HepG2 (cell line): ENCODE measurements around the gene SRRM3. TPM values are rescaled to one million over a fixed set of nuclear protein-coding genes. Genes with fewer than 3 reads are reported as not detected.
A peak's percentile ranks its signal among the peaks of the same experiment; 100 is the strongest.

ENCODE experiments used
- ARNT2 ChIP-seq: sonication (generic); formaldehyde crosslinking; IDR thresholded peaks from 2 replicates; pipeline ENCODE4 v1.8.0; 2022; ENCODE audit warnings: mild to moderate bottlenecking, low read depth, missing genetic modification reagents, moderate library complexity
- ELF1 ChIP-seq: sonication (generic); formaldehyde crosslinking; IDR thresholded peaks from 2 replicates; pipeline ENCODE4 v1.4.0; 2020; ENCODE audit warnings: missing genetic modification reagents
- EP300 ChIP-seq, 3 experiments: sonication (generic) in 1 of 3; formaldehyde crosslinking in 1 of 3; IDR thresholded peaks; 2 replicates each; pipeline versions ENCODE4 v1.5.1 to v1.6.1; 2011 to 2020; ENCODE audit warnings: low read depth in 2 of 3, low read length in 2 of 3, borderline replicate concordance in 1 of 3, improper control_type of control experiment in 1 of 3, mild to moderate bottlenecking in 1 of 3, missing genetic modification reagents in 1 of 3, moderate library complexity in 1 of 3
- MTF1 ChIP-seq: sonication (generic); formaldehyde crosslinking; IDR thresholded peaks from 2 replicates; pipeline ENCODE4 v1.5.0; 2020; ENCODE audit warnings: missing genetic modification reagents
- NFE2 ChIP-seq: sonication (generic); formaldehyde crosslinking; IDR thresholded peaks from 2 replicates; pipeline ENCODE4 v1.4.0; 2020; ENCODE audit warnings: missing genetic modification reagents
- NFKB2 ChIP-seq: sonication (generic); formaldehyde crosslinking; IDR thresholded peaks from 2 replicates; pipeline ENCODE4 v1.4.0; 2020; ENCODE audit warnings: missing genetic modification reagents, borderline replicate concordance
- NONO ChIP-seq, 2 experiments: fragments of 450-650 bp in 1 of 2; sonication (generic) in 1 of 2; formaldehyde crosslinking in 1 of 2; IDR thresholded peaks in 1 of 2; conservative IDR thresholded peaks in 1 of 2; 2 replicates each; pipeline versions ENCODE4 v1.6.1 to v1.8.0; 2017 to 2022; ENCODE audit warnings: mild to moderate bottlenecking in 1 of 2, missing genetic modification reagents in 1 of 2, moderate library complexity in 1 of 2
- RELA ChIP-seq: sonication (generic); formaldehyde crosslinking; IDR thresholded peaks from 2 replicates; pipeline ENCODE4 v1.4.0; 2020; ENCODE audit warnings: missing genetic modification reagents
- RXRB ChIP-seq: IDR thresholded peaks from 2 replicates; pipeline ENCODE4 v1.6.1; 2016; ENCODE audit warnings: borderline replicate concordance, missing genetic modification reagents, missing compliant biosample characterization
- SKI ChIP-seq: fragments of 450-650 bp; IDR thresholded peaks from one replicate; pipeline ENCODE4 v1.6.1; 2018; ENCODE audit warnings: mild to moderate bottlenecking; ENCODE audit not compliant: partially characterized antibody
- TEAD3 ChIP-seq: optimal IDR thresholded peaks from 2 replicates; pipeline ENCODE3; 2016; ENCODE audit warnings: borderline replicate concordance
- ZBTB3 ChIP-seq: sonication (generic); formaldehyde crosslinking; IDR thresholded peaks from 2 replicates; pipeline ENCODE4 v1.4.0; 2020; ENCODE audit warnings: low read depth, mild to moderate bottlenecking, moderate library complexity, missing genetic modification reagents, borderline replicate concordance
- ZFP36L1 ChIP-seq: sonication (generic); formaldehyde crosslinking; IDR thresholded peaks from 2 replicates; pipeline ENCODE4 v1.8.0; 2022; ENCODE audit warnings: mild to moderate bottlenecking, missing genetic modification reagents, moderate library complexity
- ZNF121 ChIP-seq: sonication (generic); formaldehyde crosslinking; IDR thresholded peaks from 2 replicates; pipeline ENCODE4 v1.5.0; 2020; ENCODE audit warnings: mild to moderate bottlenecking, missing genetic modification reagents
- ZNF292 ChIP-seq: sonication (generic); formaldehyde crosslinking; IDR thresholded peaks from 2 replicates; pipeline ENCODE4 v1.8.1; 2022; ENCODE audit warnings: mild to moderate bottlenecking, low read depth, missing genetic modification reagents, borderline replicate concordance
- ZNF354B ChIP-seq: sonication (generic); formaldehyde crosslinking; IDR thresholded peaks from 2 replicates; pipeline ENCODE4 v1.8.0; 2022; ENCODE audit warnings: mild to moderate bottlenecking, missing genetic modification reagents
- ZNF572 ChIP-seq: sonication (generic); formaldehyde crosslinking; IDR thresholded peaks from 2 replicates; pipeline ENCODE4 v1.5.1; 2020; ENCODE audit warnings: mild to moderate bottlenecking, missing genetic modification reagents
- polyA plus RNA-seq, 8 experiments: library from polyadenylated mRNA; depleted of rRNA in 3 of 8; stranded (reverse) in 7 of 8; unstranded in 1 of 8; fragments of >200 nt; fragmentation: Illumina TruSeq in 4 of 8; extraction: Trizol in 4 of 8; gene quantifications; 2 replicates each; pipeline versions ENCODE4 v1.2.1 to v1.2.3, GENCODE V29; 2011 to 2016; ENCODE audit warnings: low read depth in 4 of 8, missing spikeins in 1 of 8, mixed read lengths in 1 of 8; ENCODE audit not compliant: insufficient read depth in 1 of 8
- total RNA-seq, 5 experiments: library from RNA; depleted of rRNA; stranded (reverse); fragments of >200 nt; fragmentation: Illumina TruSeq; extraction: Trizol; gene quantifications; 2 replicates each; pipeline ENCODE4 v1.2.3, GENCODE V29; 2016; ENCODE audit warnings: low read depth in 1 of 5
- TF ChIP-seq, protein P1 (sequence below): sonication (generic); formaldehyde crosslinking; IDR thresholded peaks from 2 replicates; pipeline ENCODE4 v1.5.1; 2020; ENCODE audit warnings: mild to moderate bottlenecking, missing genetic modification reagents, moderate library complexity
- TF ChIP-seq, protein P2 (sequence below): IDR thresholded peaks from 2 replicates; pipeline ENCODE4 v1.6.1; 2016
- TF ChIP-seq, protein P3 (sequence below): sonication (generic); formaldehyde crosslinking; IDR thresholded peaks from 2 replicates; pipeline ENCODE4 v1.5.0; 2020; ENCODE audit warnings: missing genetic modification reagents
- TF ChIP-seq, protein P4 (sequence below): sonication (generic); formaldehyde crosslinking; IDR thresholded peaks from 2 replicates; pipeline ENCODE4 v1.4.0; 2020; ENCODE audit warnings: missing genetic modification reagents

The SRRM3 gene
- total and polyA plus RNA-seq, 2 of the 13 experiments (the other 11 are each of a cell fraction or from before 2014, with no cell fraction given) = 0.13 to 0.54 TPM

DNA sequence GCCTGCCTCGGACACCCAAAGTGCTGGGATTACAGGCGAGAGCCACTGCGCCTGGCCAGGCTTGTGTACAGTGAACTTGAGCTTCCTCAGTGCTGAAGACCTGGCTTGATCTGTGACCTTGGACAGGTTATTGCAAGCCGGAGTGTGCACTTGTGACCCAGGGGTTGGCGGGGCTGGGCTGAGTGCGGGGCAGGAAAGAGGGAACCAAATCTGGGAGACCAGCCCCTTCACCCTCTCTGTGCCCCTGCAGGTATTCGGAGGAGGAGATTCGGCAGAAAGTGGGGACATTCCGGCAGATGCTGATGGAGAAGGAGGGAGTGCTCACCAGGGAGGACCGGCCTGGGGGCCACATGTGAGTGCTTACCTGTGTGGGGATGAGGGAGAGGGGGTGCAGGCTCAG lies 46.2 kb downstream of the SRRM3 start (continued):
- TF ChIP-seq, protein P1, sequence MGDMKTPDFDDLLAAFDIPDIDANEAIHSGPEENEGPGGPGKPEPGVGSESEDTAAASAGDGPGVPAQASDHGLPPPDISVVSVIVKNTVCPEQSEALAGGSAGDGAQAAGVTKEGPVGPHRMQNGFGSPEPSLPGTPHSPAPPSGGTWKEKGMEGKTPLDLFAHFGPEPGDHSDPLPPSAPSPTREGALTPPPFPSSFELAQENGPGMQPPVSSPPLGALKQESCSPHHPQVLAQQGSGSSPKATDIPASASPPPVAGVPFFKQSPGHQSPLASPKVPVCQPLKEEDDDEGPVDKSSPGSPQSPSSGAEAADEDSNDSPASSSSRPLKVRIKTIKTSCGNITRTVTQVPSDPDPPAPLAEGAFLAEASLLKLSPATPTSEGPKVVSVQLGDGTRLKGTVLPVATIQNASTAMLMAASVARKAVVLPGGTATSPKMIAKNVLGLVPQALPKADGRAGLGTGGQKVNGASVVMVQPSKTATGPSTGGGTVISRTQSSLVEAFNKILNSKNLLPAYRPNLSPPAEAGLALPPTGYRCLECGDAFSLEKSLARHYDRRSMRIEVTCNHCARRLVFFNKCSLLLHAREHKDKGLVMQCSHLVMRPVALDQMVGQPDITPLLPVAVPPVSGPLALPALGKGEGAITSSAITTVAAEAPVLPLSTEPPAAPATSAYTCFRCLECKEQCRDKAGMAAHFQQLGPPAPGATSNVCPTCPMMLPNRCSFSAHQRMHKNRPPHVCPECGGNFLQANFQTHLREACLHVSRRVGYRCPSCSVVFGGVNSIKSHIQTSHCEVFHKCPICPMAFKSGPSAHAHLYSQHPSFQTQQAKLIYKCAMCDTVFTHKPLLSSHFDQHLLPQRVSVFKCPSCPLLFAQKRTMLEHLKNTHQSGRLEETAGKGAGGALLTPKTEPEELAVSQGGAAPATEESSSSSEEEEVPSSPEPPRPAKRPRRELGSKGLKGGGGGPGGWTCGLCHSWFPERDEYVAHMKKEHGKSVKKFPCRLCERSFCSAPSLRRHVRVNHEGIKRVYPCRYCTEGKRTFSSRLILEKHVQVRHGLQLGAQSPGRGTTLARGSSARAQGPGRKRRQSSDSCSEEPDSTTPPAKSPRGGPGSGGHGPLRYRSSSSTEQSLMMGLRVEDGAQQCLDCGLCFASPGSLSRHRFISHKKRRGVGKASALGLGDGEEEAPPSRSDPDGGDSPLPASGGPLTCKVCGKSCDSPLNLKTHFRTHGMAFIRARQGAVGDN (CRISPR knock-in tag) = peak; percentile 79
- TF ChIP-seq, protein P2, sequence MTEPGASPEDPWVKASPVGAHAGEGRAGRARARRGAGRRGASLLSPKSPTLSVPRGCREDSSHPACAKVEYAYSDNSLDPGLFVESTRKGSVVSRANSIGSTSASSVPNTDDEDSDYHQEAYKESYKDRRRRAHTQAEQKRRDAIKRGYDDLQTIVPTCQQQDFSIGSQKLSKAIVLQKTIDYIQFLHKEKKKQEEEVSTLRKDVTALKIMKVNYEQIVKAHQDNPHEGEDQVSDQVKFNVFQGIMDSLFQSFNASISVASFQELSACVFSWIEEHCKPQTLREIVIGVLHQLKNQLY (CRISPR knock-in tag) = no peak
- TF ChIP-seq, protein P3, sequence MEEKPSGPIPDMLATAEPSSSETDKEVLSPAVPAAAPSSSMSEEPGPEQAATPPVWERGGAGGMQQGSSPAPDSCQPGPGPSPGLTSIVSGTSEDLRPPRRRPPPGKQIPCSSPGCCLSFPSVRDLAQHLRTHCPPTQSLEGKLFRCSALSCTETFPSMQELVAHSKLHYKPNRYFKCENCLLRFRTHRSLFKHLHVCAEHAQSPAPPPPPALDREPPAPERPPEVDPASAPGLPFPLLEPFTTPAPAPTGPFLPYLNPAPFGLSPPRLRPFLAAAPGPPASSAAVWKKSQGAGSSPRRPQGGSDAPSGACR (CRISPR knock-in tag) = peak; percentile 61; the same call in 1 of the 2 replicates
- TF ChIP-seq RXRB (CRISPR knock-in tag) (peak; percentile 93), ZNF572 (peak; percentile 64; the same call in 1 of the 2 replicates), ZNF292 (CRISPR knock-in tag) (peak; percentile 79), NONO (IDR thresholded peaks at IDR 0.05) (no peak), NONO (CRISPR knock-in tag; conservative IDR thresholded peaks at IDR 0.05) (peak; percentile 65; the same call in 1 of the 2 replicates), ELF1 (CRISPR knock-in tag) (0 out of 2 replicates have a peak, but pooled peaks have one; percentile 39), ARNT2 (CRISPR knock-in tag) (peak; percentile 54; the same call in 1 of the 2 replicates), ZFP36L1 (no peak), NFKB2 (CRISPR knock-in tag) (peak; percentile 23; the same call in 1 of the 2 replicates), NFE2 (CRISPR knock-in tag) (no peak), MTF1 (no peak), TEAD3 (peak; percentile 61), ZNF121 (CRISPR knock-in tag) (peak; percentile 85), ZBTB3 (CRISPR knock-in tag) (peak; percentile 41; the same call in 1 of the 2 replicates), RELA (CRISPR knock-in tag) (no peak), SKI (peak; percentile 98), EP300 (IDR thresholded peaks at IDR 0.05; ENCODE audit: low read depth in 2 of 2, low read length in 2 of 2) (peak in 1 of 2 experiments; percentile 60; a peak in 2 of 4 replicates), EP300 (CRISPR knock-in tag; IDR thresholded peaks at IDR 0.05; ENCODE audit: borderline replicate concordance) (no peak), ZNF354B (CRISPR knock-in tag) (no peak)
- TF ChIP-seq, protein P4, sequence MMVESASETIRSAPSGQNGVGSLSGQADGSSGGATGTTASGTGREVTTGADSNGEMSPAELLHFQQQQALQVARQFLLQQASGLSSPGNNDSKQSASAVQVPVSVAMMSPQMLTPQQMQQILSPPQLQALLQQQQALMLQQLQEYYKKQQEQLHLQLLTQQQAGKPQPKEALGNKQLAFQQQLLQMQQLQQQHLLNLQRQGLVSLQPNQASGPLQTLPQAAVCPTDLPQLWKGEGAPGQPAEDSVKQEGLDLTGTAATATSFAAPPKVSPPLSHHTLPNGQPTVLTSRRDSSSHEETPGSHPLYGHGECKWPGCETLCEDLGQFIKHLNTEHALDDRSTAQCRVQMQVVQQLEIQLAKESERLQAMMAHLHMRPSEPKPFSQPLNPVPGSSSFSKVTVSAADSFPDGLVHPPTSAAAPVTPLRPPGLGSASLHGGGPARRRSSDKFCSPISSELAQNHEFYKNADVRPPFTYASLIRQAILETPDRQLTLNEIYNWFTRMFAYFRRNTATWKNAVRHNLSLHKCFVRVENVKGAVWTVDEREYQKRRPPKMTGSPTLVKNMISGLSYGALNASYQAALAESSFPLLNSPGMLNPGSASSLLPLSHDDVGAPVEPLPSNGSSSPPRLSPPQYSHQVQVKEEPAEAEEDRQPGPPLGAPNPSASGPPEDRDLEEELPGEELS (CRISPR knock-in tag) = peak; percentile 70
